Activated B cell treated with CpG ODN at 0.5 μM for 24 hours (primary cell): Measurements from ENCODE around the gene CDKN1B. TPM values are rescaled to one million over a fixed set of nuclear protein-coding genes. Genes with fewer than 3 reads are reported as not detected.

ENCODE experiments used
- ATAC-seq: fragments of 200-7000 bp; cut with Tn5 transposase; one replicate; pipeline ENCODE4 v1.10.0; 2021; ENCODE audit warnings: low read depth, mild to moderate bottlenecking, moderate library complexity
- CTCF ChIA-PET: fragments of 350-600 bp; sonication (Branson Sonifier 250); formaldehyde crosslinking; loops from one replicate; lab custom pipeline; 2021; ENCODE audit warnings: antibody characterized with exemption; lab: Charles Lee
- POLR2A ChIA-PET: fragments of 350-600 bp; sonication (Branson Sonifier 250); formaldehyde crosslinking; loops from one replicate; lab custom pipeline; 2021; ENCODE audit warnings: antibody characterized with exemption; lab: Charles Lee
- DNase-seq: peaks from one replicate; pipeline ENCODE4 v3.0.0; 2022
- H3K27ac Mint-ChIP-seq: one replicate; pipeline ENCODE4 v1.8.0; 2020; ENCODE audit warnings: mixed read lengths
- H3K27me3 Mint-ChIP-seq: one replicate; pipeline ENCODE4 v1.8.0; 2021; ENCODE audit warnings: mixed read lengths
- H3K36me3 Mint-ChIP-seq: one replicate; pipeline ENCODE4 v1.8.0; 2021; ENCODE audit warnings: low read depth, mixed read lengths
- H3K4me1 Mint-ChIP-seq: one replicate; pipeline ENCODE4 v1.8.0; 2021; ENCODE audit warnings: mixed read lengths
- H3K4me3 Mint-ChIP-seq: one replicate; pipeline ENCODE4 v1.8.0; 2020; ENCODE audit warnings: mild to moderate bottlenecking, mixed read lengths
- H3K9me3 Mint-ChIP-seq: one replicate; pipeline ENCODE4 v1.8.0; 2020; ENCODE audit warnings: mixed read lengths
- intact Hi-C: fragments of 100-400 bp; cut with micrococcal nuclease; formaldehyde crosslinking; loops from one replicate; pipeline ENCODE4 v1.15.1; 2024
- total RNA-seq: library from RNA; stranded (reverse); gene quantifications from 2 replicates; pipeline ENCODE4 v1.2.3, GENCODE V29; 2022
- TF ChIP-seq, protein P1 (sequence below): fragments of 200-600 bp; IDR thresholded peaks from one replicate; pipeline ENCODE4 v1.8.0; 2022; ENCODE audit warnings: antibody characterized with exemption, mild to moderate bottlenecking

The CDKN1B gene
- total RNA-seq, 1 donor from 2014 or later = 56.6 TPM

DNA sequence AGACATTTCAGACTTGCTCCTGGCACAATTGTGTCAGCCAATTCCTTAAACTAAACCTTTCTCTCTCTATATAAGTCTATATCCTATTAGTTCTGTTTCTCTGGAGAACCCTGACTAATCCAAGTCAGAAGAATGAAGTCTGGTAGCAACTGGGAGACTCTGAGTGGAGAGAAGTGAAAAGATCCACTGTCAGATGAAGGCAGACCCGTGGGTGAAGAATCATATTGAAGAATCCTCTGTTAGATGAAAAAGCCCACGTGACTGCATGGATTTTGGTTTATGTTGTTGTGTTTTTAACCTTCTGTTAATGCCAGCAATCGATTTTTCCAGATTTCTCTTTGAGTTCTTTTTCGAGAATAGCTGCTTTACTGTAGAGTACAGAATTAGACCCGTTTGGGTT lies 38.8 kb downstream of the CDKN1B start:
- H3K9me3 Mint-ChIP-seq = no peaks in the 10 kb centered on the region
- intact Hi-C loops = no loop called here
- no peak overlapping the region for H3K4me3 Mint-ChIP-seq
- TF ChIP-seq, protein P1, sequence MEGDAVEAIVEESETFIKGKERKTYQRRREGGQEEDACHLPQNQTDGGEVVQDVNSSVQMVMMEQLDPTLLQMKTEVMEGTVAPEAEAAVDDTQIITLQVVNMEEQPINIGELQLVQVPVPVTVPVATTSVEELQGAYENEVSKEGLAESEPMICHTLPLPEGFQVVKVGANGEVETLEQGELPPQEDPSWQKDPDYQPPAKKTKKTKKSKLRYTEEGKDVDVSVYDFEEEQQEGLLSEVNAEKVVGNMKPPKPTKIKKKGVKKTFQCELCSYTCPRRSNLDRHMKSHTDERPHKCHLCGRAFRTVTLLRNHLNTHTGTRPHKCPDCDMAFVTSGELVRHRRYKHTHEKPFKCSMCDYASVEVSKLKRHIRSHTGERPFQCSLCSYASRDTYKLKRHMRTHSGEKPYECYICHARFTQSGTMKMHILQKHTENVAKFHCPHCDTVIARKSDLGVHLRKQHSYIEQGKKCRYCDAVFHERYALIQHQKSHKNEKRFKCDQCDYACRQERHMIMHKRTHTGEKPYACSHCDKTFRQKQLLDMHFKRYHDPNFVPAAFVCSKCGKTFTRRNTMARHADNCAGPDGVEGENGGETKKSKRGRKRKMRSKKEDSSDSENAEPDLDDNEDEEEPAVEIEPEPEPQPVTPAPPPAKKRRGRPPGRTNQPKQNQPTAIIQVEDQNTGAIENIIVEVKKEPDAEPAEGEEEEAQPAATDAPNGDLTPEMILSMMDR = no peak
- H3K36me3 Mint-ChIP-seq = no peaks in the 10 kb centered on the region
- H3K4me1 Mint-ChIP-seq = peaks cover 3% of the 10 kb centered on the region
- DNase-seq (no peak), ATAC-seq (no peak)
- POLR2A ChIA-PET = no interaction called here
- no peaks in the 10 kb centered on the region for H3K27me3 Mint-ChIP-seq
- CTCF ChIA-PET = no interaction called here
- no peak overlapping the region for H3K27ac Mint-ChIP-seq

DNA sequence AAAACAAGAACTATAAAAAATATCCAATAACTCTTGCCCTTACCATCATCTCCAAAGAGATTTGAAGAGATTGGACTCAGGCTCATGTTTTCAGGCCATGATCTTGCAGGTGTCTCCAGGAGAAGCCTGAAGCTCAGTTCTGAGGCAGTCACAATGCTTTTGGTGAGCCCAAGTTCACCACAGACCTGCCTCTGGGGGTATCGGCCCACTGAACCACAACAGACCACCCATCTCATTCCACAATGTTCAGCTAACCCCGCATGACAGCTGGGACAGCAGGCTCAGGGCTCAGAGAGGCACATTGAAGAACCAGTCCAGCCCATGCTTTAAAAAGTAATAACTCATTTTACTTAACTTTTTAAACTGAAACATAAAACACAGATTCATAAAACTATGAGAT lies 40.0 kb downstream of the CDKN1B start:
- intact Hi-C loops = no loop called here
- H3K4me3 Mint-ChIP-seq = no peak overlapping the region
- no peaks in the 10 kb centered on the region for H3K27me3 Mint-ChIP-seq
- H3K36me3 Mint-ChIP-seq = no peaks in the 10 kb centered on the region
- no peak for ATAC-seq
- DNase-seq = no peak
- TF ChIP-seq, protein P1 = no peak
- H3K9me3 Mint-ChIP-seq = no peaks in the 10 kb centered on the region
- peaks cover 3% of the 10 kb centered on the region for H3K4me1 Mint-ChIP-seq
- no peak overlapping the region for H3K27ac Mint-ChIP-seq
- ChIA-PET CTCF (no interaction called here), POLR2A (interaction anchor here (0.6 kb wide), 1 partner anchor 32 kb away, joined by 6 read pairs; no protein-coding TSS in a partner anchor)

DNA sequence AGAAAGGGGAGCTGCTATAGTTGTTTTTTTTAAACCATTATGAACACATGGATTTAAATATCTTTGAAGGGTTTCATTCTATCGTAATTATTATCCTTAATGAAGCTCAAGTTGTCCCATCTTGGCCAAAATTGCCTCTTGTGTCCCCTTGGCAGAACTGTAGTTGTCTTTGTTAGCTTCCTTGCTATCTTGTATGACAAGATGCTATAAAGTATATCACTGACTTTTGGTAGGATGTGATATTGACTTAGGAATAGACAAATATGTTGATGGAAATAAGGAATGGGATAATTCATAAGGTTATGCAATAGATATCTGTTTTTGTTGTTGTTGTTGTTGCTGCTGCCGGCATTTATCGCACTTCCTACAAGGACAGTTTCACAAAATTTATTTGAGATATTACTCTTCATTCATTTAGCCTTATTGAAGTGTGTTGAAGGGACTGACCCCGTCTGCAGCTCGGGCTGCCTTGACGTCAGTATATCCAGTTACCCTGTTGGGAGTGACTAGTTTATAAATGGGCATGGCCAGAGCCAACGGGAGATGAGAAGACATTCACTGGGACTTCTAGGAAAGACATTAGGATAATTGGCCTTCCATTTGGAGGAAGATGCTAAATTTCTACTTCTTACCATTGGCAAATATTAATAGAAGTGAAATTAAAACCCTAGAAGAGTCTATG lies 42.2 kb downstream of the CDKN1B start:
- CTCF ChIA-PET = interaction anchor here (0.7 kb wide), 1 partner anchor 101 kb away, joined by 3 read pairs; no protein-coding TSS in a partner anchor
- no peaks in the 10 kb centered on the region for H3K36me3 Mint-ChIP-seq
- TF ChIP-seq, protein P1 = no peak
- H3K9me3 Mint-ChIP-seq = no peaks in the 10 kb centered on the region
- intact Hi-C loops = no loop called here
- H3K4me3 Mint-ChIP-seq = no peak overlapping the region
- POLR2A ChIA-PET = no interaction called here
- H3K4me1 Mint-ChIP-seq = peaks cover 3% of the 10 kb centered on the region
- no peak overlapping the region for H3K27ac Mint-ChIP-seq
- no peaks in the 10 kb centered on the region for H3K27me3 Mint-ChIP-seq
- DNase-seq (no peak), ATAC-seq (no peak)

DNA sequence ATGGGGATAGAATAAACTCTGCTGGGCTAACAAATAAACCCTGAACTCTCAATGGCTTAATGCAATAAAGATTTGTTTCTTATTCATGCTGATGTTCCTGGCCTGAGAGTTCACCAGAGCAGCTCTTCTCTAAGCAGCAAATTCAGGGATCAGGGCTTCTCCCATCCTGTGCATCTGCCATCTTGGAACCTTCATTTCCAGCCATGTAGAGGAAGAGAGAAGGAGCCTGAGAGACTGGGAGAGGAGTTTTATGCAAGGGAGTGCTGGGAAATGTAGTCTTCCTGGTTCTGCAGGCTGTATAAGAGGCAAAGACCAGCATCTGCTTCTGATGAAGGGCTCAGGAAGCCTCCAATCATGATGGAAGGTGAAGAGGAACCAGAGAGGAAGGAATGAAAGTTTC lies 47.7 kb downstream of the CDKN1B start:
- H3K27ac Mint-ChIP-seq = no peak overlapping the region
- no peaks in the 10 kb centered on the region for H3K36me3 Mint-ChIP-seq
- DNase-seq (no peak), ATAC-seq (no peak)
- no peaks in the 10 kb centered on the region for H3K4me1 Mint-ChIP-seq
- intact Hi-C loops = no loop called here
- H3K9me3 Mint-ChIP-seq = peaks cover 6% of the 10 kb centered on the region
- TF ChIP-seq, protein P1 = no peak
- H3K27me3 Mint-ChIP-seq = no peaks in the 10 kb centered on the region
- ChIA-PET POLR2A (no interaction called here), CTCF (no interaction called here)
- no peak overlapping the region for H3K4me3 Mint-ChIP-seq

DNA sequence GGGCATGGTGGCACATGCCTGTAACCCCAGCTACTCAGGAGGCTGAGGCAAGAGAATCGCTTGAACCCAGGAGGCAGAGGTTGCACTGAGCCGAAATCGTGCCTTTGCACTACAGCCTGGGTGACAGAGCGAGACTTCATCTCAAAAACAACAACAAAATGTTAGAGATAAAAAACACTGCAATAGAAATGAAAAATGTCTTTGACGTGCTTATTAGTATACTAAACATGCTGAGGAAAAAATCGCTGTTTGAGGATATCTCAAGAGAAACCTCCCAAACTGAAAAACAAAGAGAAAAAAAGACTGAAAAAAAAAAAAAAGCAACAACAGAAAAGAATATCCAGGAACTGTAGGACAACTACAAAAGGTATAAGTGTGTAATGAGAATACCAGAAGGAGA lies 53.1 kb downstream of the CDKN1B start:
- POLR2A ChIA-PET = no interaction called here
- DNase-seq = no peak
- ATAC-seq = no peak
- Mint-ChIP-seq H3K4me3 (no peak overlapping the region), H3K27ac (no peak overlapping the region), H3K27me3 (no peaks in the 10 kb centered on the region), H3K9me3 (peaks cover 17% of the 10 kb centered on the region), H3K36me3 (peaks cover 2% of the 10 kb centered on the region), H3K4me1 (no peaks in the 10 kb centered on the region)
- intact Hi-C loops = no loop called here
- CTCF ChIA-PET = no interaction called here
- TF ChIP-seq, protein P1 = no peak

Other genes starting within 250 kb of the CDKN1B start
- gene DUSP16, start 154.5 kb upstream of the CDKN1B start, total RNA-seq = 1.1 and 2.0 TPM in 2 replicates
- gene CREBL2, start 105.5 kb upstream of the CDKN1B start, total RNA-seq = 10.1 and 10.8 TPM in 2 replicates
- 0.39 TPM in 1 of 2 replicates, not detected in the other for gene GPR19, start 21.2 kb upstream of the CDKN1B start, total RNA-seq
- 0.75 and 0.81 TPM in 2 replicates for gene APOLD1, start 68.3 kb downstream of the CDKN1B start, total RNA-seq
- 97.1 and 98.5 TPM in 2 replicates for gene DDX47, start 96.0 kb downstream of the CDKN1B start, total RNA-seq
- not detected in 2 replicates for gene GPRC5A, start 174.2 kb downstream of the CDKN1B start, total RNA-seq
- gene GPRC5D, start 234.8 kb downstream of the CDKN1B start, total RNA-seq = 0.35 and 0.44 TPM in 2 replicates